HepG2 (cell line): Measurements from ENCODE around the gene C11orf24. TPM values are rescaled to one million over a fixed set of nuclear protein-coding genes. Genes with fewer than 3 reads are reported as not detected.

Source experiments
- ATF2 ChIP-seq: sonication (generic); formaldehyde crosslinking; IDR thresholded peaks from 2 replicates; pipeline ENCODE4 v1.4.0; 2020; ENCODE audit warnings: missing genetic modification reagents
- CREM ChIP-seq, 2 experiments: sonication (generic) in 1 of 2; formaldehyde crosslinking in 1 of 2; IDR thresholded peaks; 2 replicates each; pipeline versions ENCODE4 v1.4.0 to v1.6.1; 2016 to 2020; ENCODE audit warnings: antibody characterized with exemption in 1 of 2, mild to moderate bottlenecking in 1 of 2, missing genetic modification reagents in 1 of 2
- DPF2 ChIP-seq: sonication (generic); formaldehyde crosslinking; IDR thresholded peaks from 2 replicates; pipeline ENCODE4 v1.4.0; 2020; ENCODE audit warnings: mild to moderate bottlenecking, low read depth, missing genetic modification reagents, borderline replicate concordance
- GATAD2A ChIP-seq: IDR thresholded peaks from 2 replicates; pipeline ENCODE4 v1.6.1; 2016
- HNRNPL ChIP-seq: fragments of 200-400 bp; formaldehyde crosslinking; IDR thresholded peaks from 2 replicates; pipeline ENCODE4 v1.6.1; 2017; ENCODE audit warnings: mild to moderate bottlenecking, low read depth, low read length
- KLF9 ChIP-seq: IDR thresholded peaks from 2 replicates; pipeline ENCODE4 v1.6.1; 2016; ENCODE audit warnings: low read depth
- LCORL ChIP-seq, 2 experiments: fragments of 450-650 bp in 1 of 2; sonication (generic) in 1 of 2; formaldehyde crosslinking in 1 of 2; IDR thresholded peaks; 2 replicates each; pipeline versions ENCODE4 v1.5.0 to v1.6.1; 2017 to 2020; ENCODE audit warnings: antibody characterized with exemption in 1 of 2, missing genetic modification reagents in 1 of 2
- MBD4 ChIP-seq: IDR thresholded peaks from 2 replicates; pipeline ENCODE4 v1.6.1; 2012; ENCODE audit warnings: low read length, inconsistent platforms, borderline replicate concordance
- MYC ChIP-seq: sonication (generic); formaldehyde crosslinking; IDR thresholded peaks from 2 replicates; pipeline ENCODE4 v1.9.0; 2021; ENCODE audit warnings: missing genetic modification reagents, borderline replicate concordance
- NFE2L2 ChIP-seq: fragments of 150-350 bp; IDR thresholded peaks from 2 replicates; pipeline ENCODE4 v1.6.1; 2014; ENCODE audit warnings: low read length
- SMAD1 ChIP-seq: sonication (generic); formaldehyde crosslinking; IDR thresholded peaks from 2 replicates; pipeline ENCODE4 v1.4.0; 2020; ENCODE audit warnings: missing genetic modification reagents, low read depth, mild to moderate bottlenecking, borderline replicate concordance
- SRY ChIP-seq: sonication (generic); formaldehyde crosslinking; IDR thresholded peaks from 2 replicates; pipeline ENCODE4 v1.8.0; 2022; ENCODE audit warnings: mild to moderate bottlenecking, missing genetic modification reagents
- YEATS4 ChIP-seq: sonication (generic); formaldehyde crosslinking; IDR thresholded peaks from 2 replicates; pipeline ENCODE4 v1.4.0; 2020; ENCODE audit warnings: missing genetic modification reagents, borderline replicate concordance
- ZBTB26 ChIP-seq: IDR thresholded peaks from 2 replicates; pipeline ENCODE4 v1.6.1; 2016; ENCODE audit warnings: missing compliant biosample characterization, missing genetic modification reagents, borderline replicate concordance
- ZFX ChIP-seq: sonication (generic); formaldehyde crosslinking; IDR thresholded peaks from 2 replicates; pipeline ENCODE4 v1.4.0; 2020; ENCODE audit warnings: mild to moderate bottlenecking, low read depth, missing genetic modification reagents, moderate library complexity
- ZNF138 ChIP-seq: sonication (generic); formaldehyde crosslinking; IDR thresholded peaks from 2 replicates; pipeline ENCODE4 v1.5.0; 2020; ENCODE audit warnings: mild to moderate bottlenecking, low read depth, missing genetic modification reagents
- ZNF292 ChIP-seq: sonication (generic); formaldehyde crosslinking; IDR thresholded peaks from 2 replicates; pipeline ENCODE4 v1.8.1; 2022; ENCODE audit warnings: mild to moderate bottlenecking, low read depth, missing genetic modification reagents, borderline replicate concordance
- ZNF432 ChIP-seq: sonication (generic); formaldehyde crosslinking; IDR thresholded peaks from 2 replicates; pipeline ENCODE4 v1.5.0; 2020; ENCODE audit warnings: missing genetic modification reagents, mild to moderate bottlenecking, borderline replicate concordance
- polyA plus RNA-seq, 8 experiments: library from polyadenylated mRNA; depleted of rRNA in 3 of 8; stranded (reverse) in 7 of 8; unstranded in 1 of 8; fragments of >200 nt; fragmentation: Illumina TruSeq in 4 of 8; extraction: Trizol in 4 of 8; gene quantifications; 2 replicates each; pipeline versions ENCODE4 v1.2.1 to v1.2.3, GENCODE V29; 2011 to 2016; ENCODE audit warnings: low read depth in 4 of 8, missing spikeins in 1 of 8, mixed read lengths in 1 of 8; ENCODE audit not compliant: insufficient read depth in 1 of 8
- total RNA-seq, 5 experiments: library from RNA; depleted of rRNA; stranded (reverse); fragments of >200 nt; fragmentation: Illumina TruSeq; extraction: Trizol; gene quantifications; 2 replicates each; pipeline ENCODE4 v1.2.3, GENCODE V29; 2016; ENCODE audit warnings: low read depth in 1 of 5
- TF ChIP-seq, protein P1 (sequence below): sonication (generic); formaldehyde crosslinking; IDR thresholded peaks from 2 replicates; pipeline ENCODE4 v1.4.0; 2020; ENCODE audit warnings: mild to moderate bottlenecking, low read depth, missing genetic modification reagents

Gene C11orf24
- total and polyA plus RNA-seq, 2 of the 13 experiments (the other 11 are each of a cell fraction or from before 2014, with no cell fraction given), result 52.9 to 55.5 TPM

- TF ChIP-seq, protein P1, sequence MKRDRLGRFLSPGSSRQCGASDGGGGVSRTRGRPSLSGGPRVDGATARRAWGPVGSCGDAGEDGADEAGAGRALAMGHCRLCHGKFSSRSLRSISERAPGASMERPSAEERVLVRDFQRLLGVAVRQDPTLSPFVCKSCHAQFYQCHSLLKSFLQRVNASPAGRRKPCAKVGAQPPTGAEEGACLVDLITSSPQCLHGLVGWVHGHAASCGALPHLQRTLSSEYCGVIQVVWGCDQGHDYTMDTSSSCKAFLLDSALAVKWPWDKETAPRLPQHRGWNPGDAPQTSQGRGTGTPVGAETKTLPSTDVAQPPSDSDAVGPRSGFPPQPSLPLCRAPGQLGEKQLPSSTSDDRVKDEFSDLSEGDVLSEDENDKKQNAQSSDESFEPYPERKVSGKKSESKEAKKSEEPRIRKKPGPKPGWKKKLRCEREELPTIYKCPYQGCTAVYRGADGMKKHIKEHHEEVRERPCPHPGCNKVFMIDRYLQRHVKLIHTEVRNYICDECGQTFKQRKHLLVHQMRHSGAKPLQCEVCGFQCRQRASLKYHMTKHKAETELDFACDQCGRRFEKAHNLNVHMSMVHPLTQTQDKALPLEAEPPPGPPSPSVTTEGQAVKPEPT (CRISPR knock-in tag), result no peak
- TF ChIP-seq ZBTB26 (CRISPR knock-in tag) (peak; percentile 43; the same call in 1 of the 2 replicates), ATF2 (CRISPR knock-in tag) (no peak), ZFX (CRISPR knock-in tag) (no peak), LCORL (IDR thresholded peaks at IDR 0.05) (no peak), LCORL (CRISPR knock-in tag; IDR thresholded peaks at IDR 0.05) (0 out of 2 replicates have a peak, but pooled peaks have one; percentile 37), ZNF432 (no peak), CREM (IDR thresholded peaks at IDR 0.05) (no peak), CREM (CRISPR knock-in tag; IDR thresholded peaks at IDR 0.05) (no peak), MYC (CRISPR knock-in tag) (peak; percentile 35; the same call in 1 of the 2 replicates), NFE2L2 (peak; percentile 92), DPF2 (CRISPR knock-in tag) (no peak), YEATS4 (CRISPR knock-in tag) (no peak), GATAD2A (CRISPR knock-in tag) (peak; percentile 57), MBD4 (no peak), ZNF138 (CRISPR knock-in tag) (no peak), ZNF292 (CRISPR knock-in tag) (no peak), HNRNPL (peak; percentile 94), SMAD1 (no peak), SRY (CRISPR knock-in tag) (no peak), KLF9 (CRISPR knock-in tag) (no peak)
Measured at GRCh38 chr11:68302670-68303069, 30.9 kb upstream of the C11orf24 start (continued).
